Vagina (tissue), 2 donors: ENCODE measurements around the gene EML2.

Experiments
- POLR2A ChIP-seq, 2 donors: fragments of 450-650 bp; IDR thresholded peaks; one replicate each; pipeline ENCODE4 v1.6.1; 2017; ENCODE audit warnings: antibody characterized with exemption in 2 of 2, mild to moderate bottlenecking in 2 of 2, moderate library complexity in 2 of 2
- POLR2AphosphoS5 ChIP-seq, 2 donors: sonication (generic); formaldehyde crosslinking; IDR thresholded peaks; one replicate each; pipeline ENCODE4 v1.9.0; 2017; ENCODE audit warnings: antibody characterized with exemption in 2 of 2, mild to moderate bottlenecking in 2 of 2, low read depth in 1 of 2; ENCODE audit not compliant: insufficient read depth in 1 of 2
- TF ChIP-seq, protein P1 (sequence below), 3 experiments: fragments of 450-650 bp in 2 of 3; fragments of 200-600 bp in 1 of 3; sonication (generic) in 1 of 3; IDR thresholded peaks; one replicate each; pipeline ENCODE4 v1.5.1; 2017 to 2019; ENCODE audit warnings: antibody characterized with exemption in 3 of 3, mild to moderate bottlenecking in 2 of 3, moderate library complexity in 2 of 3

DNA sequence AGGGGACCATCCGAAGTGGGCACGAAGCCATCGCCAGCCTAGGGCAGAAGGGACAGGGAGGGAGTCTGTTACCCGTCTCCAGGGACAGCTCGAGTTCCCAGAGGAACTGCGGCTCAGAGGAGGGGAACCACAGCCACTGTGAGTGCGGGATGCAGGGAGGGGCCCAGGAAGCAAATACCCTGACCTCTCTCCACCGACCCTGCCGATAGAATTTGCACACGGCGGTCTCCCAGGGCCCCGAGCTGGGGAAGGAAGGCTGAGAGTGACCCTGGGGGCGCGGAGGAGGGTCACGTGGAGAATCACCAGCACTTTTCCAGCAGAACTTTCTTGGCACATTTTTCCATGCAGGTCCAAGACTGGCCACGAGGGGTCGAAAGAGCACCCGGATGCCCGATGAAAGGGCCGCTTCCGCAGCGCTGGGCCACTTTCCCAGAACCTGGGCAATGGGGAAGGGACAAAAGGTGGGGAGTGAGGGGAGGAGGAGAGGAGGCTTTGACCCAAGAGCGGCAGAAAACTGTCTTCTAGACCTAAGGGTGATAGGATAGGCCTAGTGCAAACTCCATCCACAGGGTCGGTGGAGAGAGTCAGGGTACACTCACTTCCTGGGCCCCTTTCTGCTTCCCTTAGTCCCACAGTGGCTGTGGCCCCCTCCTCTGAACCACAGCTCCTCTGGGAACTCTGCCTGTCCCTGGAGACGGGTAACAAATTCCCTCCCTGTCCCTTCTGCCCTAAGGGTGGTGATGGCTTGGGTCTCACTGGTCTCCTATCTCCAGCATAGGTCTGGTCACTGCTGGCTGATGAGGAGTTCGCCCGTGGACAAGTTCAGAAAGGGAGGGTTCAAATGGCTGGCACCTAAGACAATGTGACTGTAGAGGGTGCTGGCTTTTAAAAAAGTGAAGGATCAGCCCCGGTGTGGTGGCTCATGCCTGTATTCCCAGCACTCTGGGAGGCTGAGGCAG is 31.8 kb downstream of the EML2 start:
- TF ChIP-seq POLR2AphosphoS5 (IDR thresholded peaks at IDR 0.05; ENCODE audit: insufficient read depth in 1 of 2, low read depth in 1 of 2) (peak; percentile 41 to 71), POLR2A (IDR thresholded peaks at IDR 0.05) (no peak)
- TF ChIP-seq, protein P1, sequence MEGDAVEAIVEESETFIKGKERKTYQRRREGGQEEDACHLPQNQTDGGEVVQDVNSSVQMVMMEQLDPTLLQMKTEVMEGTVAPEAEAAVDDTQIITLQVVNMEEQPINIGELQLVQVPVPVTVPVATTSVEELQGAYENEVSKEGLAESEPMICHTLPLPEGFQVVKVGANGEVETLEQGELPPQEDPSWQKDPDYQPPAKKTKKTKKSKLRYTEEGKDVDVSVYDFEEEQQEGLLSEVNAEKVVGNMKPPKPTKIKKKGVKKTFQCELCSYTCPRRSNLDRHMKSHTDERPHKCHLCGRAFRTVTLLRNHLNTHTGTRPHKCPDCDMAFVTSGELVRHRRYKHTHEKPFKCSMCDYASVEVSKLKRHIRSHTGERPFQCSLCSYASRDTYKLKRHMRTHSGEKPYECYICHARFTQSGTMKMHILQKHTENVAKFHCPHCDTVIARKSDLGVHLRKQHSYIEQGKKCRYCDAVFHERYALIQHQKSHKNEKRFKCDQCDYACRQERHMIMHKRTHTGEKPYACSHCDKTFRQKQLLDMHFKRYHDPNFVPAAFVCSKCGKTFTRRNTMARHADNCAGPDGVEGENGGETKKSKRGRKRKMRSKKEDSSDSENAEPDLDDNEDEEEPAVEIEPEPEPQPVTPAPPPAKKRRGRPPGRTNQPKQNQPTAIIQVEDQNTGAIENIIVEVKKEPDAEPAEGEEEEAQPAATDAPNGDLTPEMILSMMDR (IDR thresholded peaks at IDR 0.05) = peak; percentile 55 to 75 (median 74)
